HFFc6 (cell line): Measurements from ENCODE around the gene TPPP3. TPM values are rescaled to one million over a fixed set of nuclear protein-coding genes. Genes with fewer than 3 reads are reported as not detected.
"Not testable (repeated sequence)": the region's sequence is repeated elsewhere in the genome, so short reads cannot be mapped to it uniquely, and the experiment has no call there.

Experiments used
- DNase-seq: peaks from one replicate; pipeline ENCODE4 v3.0.0-alpha.2; 2018
- H3K27ac Mint-ChIP-seq: 2 replicates; pipeline ENCODE4 v1.8.0; 2020; ENCODE audit warnings: mild to moderate bottlenecking, mixed read lengths
- H3K27me3 Mint-ChIP-seq: 2 replicates; pipeline ENCODE4 v1.8.0; 2021; ENCODE audit warnings: mild to moderate bottlenecking, moderate library complexity, mixed read lengths; ENCODE audit not compliant: insufficient read depth
- H3K36me3 Mint-ChIP-seq: 2 replicates; pipeline ENCODE4 v1.8.0; 2021; ENCODE audit warnings: low read depth, mixed read lengths
- H3K4me1 Mint-ChIP-seq: 2 replicates; pipeline ENCODE4 v1.8.0; 2020; ENCODE audit warnings: low read depth, mixed read lengths
- H3K4me3 Mint-ChIP-seq: 2 replicates; pipeline ENCODE4 v1.8.0; 2020; ENCODE audit warnings: mild to moderate bottlenecking, moderate library complexity, mixed read lengths
- H3K9me3 Mint-ChIP-seq: 2 replicates; pipeline ENCODE4 v1.8.0; 2020; ENCODE audit warnings: mild to moderate bottlenecking, mixed read lengths
- CTCF ChIP-seq: fragments of 200-600 bp; sonication (generic); IDR thresholded peaks from 2 replicates; pipeline ENCODE4 v1.5.0; 2021; ENCODE audit warnings: antibody characterized with exemption, mild to moderate bottlenecking
- total RNA-seq, 6 experiments: library from RNA; stranded (reverse); fragmentation: NEBNext Ultra II Directional; extraction: Animal tissue kit (Norgen Biotek cat#: 25700); gene quantifications; 2 replicates in 1 of 6; 3 replicates in 5 of 6; pipeline ENCODE4 v1.2.3, GENCODE V29; 2021

The TPPP3 gene
- total RNA-seq, 6 experiments from 2014 or later: 0.21 to 0.28 TPM; not detected in 4

- Mint-ChIP-seq H3K4me3 (no peak overlapping the region), H3K27me3 (peaks cover 42% of the 10 kb centered on the region), H3K9me3 (no peaks in the 10 kb centered on the region), H3K27ac (no peak overlapping the region), H3K4me1 (no peaks in the 10 kb centered on the region), H3K36me3 (no peaks in the 10 kb centered on the region)
- DNase-seq: no peak
- no peak for TF ChIP-seq CTCF
Measured at GRCh38 chr16:67384778-67385510, 8.4 kb downstream of the TPPP3 start.

DNA sequence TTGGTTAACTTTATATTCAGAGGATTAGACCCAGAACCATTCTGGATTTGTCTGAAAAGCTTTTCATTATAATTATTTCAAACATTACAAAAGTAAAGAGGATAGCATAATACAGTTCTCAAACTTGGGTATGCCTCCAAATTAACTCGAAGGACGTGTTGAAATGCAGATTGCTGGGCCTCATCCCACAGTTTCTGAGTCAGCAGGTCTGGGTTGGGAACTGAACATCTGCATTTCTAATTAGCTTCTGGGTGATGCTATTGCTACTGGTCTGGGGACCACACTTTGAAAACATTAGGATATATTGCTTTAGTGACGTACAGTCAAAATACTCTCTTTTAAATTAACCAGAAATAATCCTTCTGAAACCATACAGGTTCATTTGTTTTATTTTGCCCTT lies 10.0 kb downstream of the TPPP3 start:
- no peak for TF ChIP-seq CTCF

DNA sequence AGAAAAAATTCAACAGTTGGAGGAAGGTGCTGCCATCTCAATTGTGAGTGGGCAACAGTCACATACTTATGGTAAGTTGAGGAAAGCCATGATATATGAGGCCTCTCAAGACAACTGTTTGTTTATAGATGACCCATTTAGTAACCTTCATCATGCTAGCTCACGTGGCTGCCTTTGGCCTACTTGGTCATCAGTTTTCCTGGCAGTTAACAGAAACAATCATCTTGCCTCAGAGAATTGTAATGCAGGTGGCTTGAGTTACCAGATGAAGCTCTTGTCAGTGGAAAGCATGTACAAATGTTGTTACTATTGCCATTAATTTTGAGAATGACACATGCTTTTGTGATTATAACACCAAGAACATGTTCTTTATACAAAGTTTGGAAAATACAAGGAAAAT lies 14.7 kb downstream of the TPPP3 start:
- Mint-ChIP-seq H3K4me3 (no peak overlapping the region), H3K4me1 (peaks cover 6% of the 10 kb centered on the region; the same call in 1 of the 2 replicates), H3K36me3 (no peaks in the 10 kb centered on the region), H3K27me3 (peaks cover 30% of the 10 kb centered on the region), H3K9me3 (no peaks in the 10 kb centered on the region), H3K27ac (no peak overlapping the region)
- no peak for DNase-seq
- TF ChIP-seq CTCF: no peak

More for the DNA sequence above, 10.0 kb downstream of the TPPP3 start:
- Mint-ChIP-seq H3K4me1 (no peaks in the 10 kb centered on the region), H3K9me3 (no peaks in the 10 kb centered on the region), H3K36me3 (no peaks in the 10 kb centered on the region), H3K27me3 (peaks cover 34% of the 10 kb centered on the region), H3K4me3 (no peak overlapping the region), H3K27ac (no peak overlapping the region)
- no peak for DNase-seq

GRCh38 chr16:67376012-67376411 lies 17.3 kb downstream of the TPPP3 start:
- H3K36me3 Mint-ChIP-seq, H3K4me1 Mint-ChIP-seq, H3K9me3 Mint-ChIP-seq, H3K27ac Mint-ChIP-seq, H3K4me3 Mint-ChIP-seq, DNase-seq: not testable (repeated sequence)
- peaks cover 19% of the 10 kb centered on the region for H3K27me3 Mint-ChIP-seq

DNA sequence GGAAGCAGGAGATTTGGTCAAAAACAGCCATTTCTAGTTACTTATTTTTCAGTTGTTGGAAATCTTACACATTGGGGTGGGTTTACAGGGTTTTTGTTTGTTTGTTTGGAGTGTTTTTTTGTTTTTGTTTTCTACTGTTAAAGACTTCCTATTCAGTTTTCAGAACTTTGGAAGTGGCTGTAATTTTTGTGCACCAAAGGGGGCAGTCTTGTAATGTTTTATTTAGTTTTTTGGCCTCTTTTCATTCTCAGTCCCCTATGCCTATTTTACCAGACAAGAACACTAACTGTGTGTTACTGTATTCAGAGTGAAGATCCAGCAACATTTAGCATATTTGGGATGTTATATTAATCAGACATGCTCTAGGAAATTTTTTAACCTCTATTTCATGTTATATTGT lies 20.6 kb downstream of the TPPP3 start:
- H3K4me3 Mint-ChIP-seq: no peak overlapping the region
- H3K9me3 Mint-ChIP-seq: no peaks in the 10 kb centered on the region
- peak; percentile 73 for TF ChIP-seq CTCF
- H3K27ac Mint-ChIP-seq: no peak overlapping the region
- no peaks in the 10 kb centered on the region for H3K36me3 Mint-ChIP-seq
- peaks cover 6% of the 10 kb centered on the region; the same call in 1 of the 2 replicates for H3K4me1 Mint-ChIP-seq
- peak; percentile 19 for DNase-seq
- peaks cover 15% of the 10 kb centered on the region for H3K27me3 Mint-ChIP-seq

DNA sequence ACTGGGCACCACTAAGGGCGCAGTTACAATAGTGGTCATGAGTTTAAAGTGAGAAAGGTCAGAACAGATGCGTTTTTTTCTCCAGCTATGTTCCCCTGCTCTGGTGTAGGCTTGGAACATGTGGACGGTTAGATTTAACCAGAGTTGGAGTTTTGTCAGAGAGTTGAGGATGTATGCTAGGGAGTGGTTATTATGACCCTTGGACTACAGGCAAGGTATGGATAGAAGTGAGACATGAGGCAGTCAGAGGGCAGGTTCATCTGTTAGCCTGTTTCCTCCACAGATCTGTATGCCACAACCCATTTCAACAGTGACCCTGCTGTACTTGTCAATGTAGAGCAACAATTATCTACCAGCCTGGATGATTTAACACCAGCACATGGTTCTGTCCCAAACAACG lies 22.6 kb downstream of the TPPP3 start:
- no peak for TF ChIP-seq CTCF
- Mint-ChIP-seq H3K4me1 (peaks cover 6% of the 10 kb centered on the region; the same call in 1 of the 2 replicates), H3K9me3 (no peaks in the 10 kb centered on the region), H3K36me3 (no peaks in the 10 kb centered on the region), H3K27ac (no peak overlapping the region), H3K4me3 (no peak overlapping the region), H3K27me3 (peaks cover 8% of the 10 kb centered on the region)
- no peak for DNase-seq
